Measurements from ENCODE around the gene CD2BP2. TPM values are rescaled to one million over a fixed set of nuclear protein-coding genes. Genes with fewer than 3 reads are reported as not detected.
"Not testable (repeated sequence)": the region's sequence is repeated elsewhere in the genome, so short reads cannot be mapped to it uniquely, and the experiment has no call there.

CD2BP2 gene
- total and polyA plus RNA-seq, 3 donors from 2014 or later, result 32.8 to 52.5 (median 39.5) TPM

GRCh38 chr16:30349675-30350074, 5.4 kb downstream of the CD2BP2 start:
- Histone ChIP-seq H3K27ac (no peak overlapping the region), H3K4me1 (peaks cover 23% of the 10 kb centered on the region), H3K36me3 (ENCODE audit: low read depth, missing control alignments) (no peaks in the 10 kb centered on the region), H3K27me3 (no peaks in the 10 kb centered on the region), H3K9me3 (no peaks in the 10 kb centered on the region), H3K4me3 (no peak overlapping the region)
- DNase-seq, result no peak
- intact Hi-C loops (cut with DNase I; ENCODE audit: low total_unique reads), result no loop called here
- TF ChIP-seq CTCF (IDR thresholded peaks at IDR 0.05) (no peak), POLR2A (IDR thresholded peaks at IDR 0.05) (no peak)
- WGBS, 2 donors, result 84 to 85% methylated on average over 3 of the region's 3 CpGs

- DNase-seq, result no peak
- H3K4me3 ChIP-seq, result no peak overlapping the region
- no peak overlapping the region for H3K27ac ChIP-seq
- no peaks in the 10 kb centered on the region for H3K36me3 ChIP-seq (ENCODE audit: low read depth, missing control alignments)
- peaks cover 17% of the 10 kb centered on the region for H3K4me1 ChIP-seq
- no peaks in the 10 kb centered on the region for H3K27me3 ChIP-seq
- WGBS, 2 donors, result 87 to 97% methylated on average over 7 of the region's 7 CpGs
- TF ChIP-seq CTCF (IDR thresholded peaks at IDR 0.05) (no peak), POLR2A (IDR thresholded peaks at IDR 0.05) (no peak)
- intact Hi-C loops (cut with DNase I; ENCODE audit: low total_unique reads), result no loop called here
- H3K9me3 ChIP-seq, result no peaks in the 10 kb centered on the region
Observed at GRCh38 chr16:30348929-30349328, 6.2 kb downstream of the CD2BP2 start.

GRCh38 chr16:30348113-30348512, 7.0 kb downstream of the CD2BP2 start:
- 92 to 96% methylated on average over 8 of the region's 8 CpGs for WGBS, 2 donors
- Histone ChIP-seq H3K9me3 (no peaks in the 10 kb centered on the region), H3K4me3 (no peak overlapping the region), H3K4me1 (peaks cover 16% of the 10 kb centered on the region), H3K27ac (no peak overlapping the region), H3K36me3 (ENCODE audit: low read depth, missing control alignments) (no peaks in the 10 kb centered on the region), H3K27me3 (no peaks in the 10 kb centered on the region)
- TF ChIP-seq CTCF (IDR thresholded peaks at IDR 0.05), result no peak
- no peak for TF ChIP-seq POLR2A (IDR thresholded peaks at IDR 0.05)
- DNase-seq, result no peak
- intact Hi-C loops (cut with DNase I; ENCODE audit: low total_unique reads), result no loop called here

- TF ChIP-seq CTCF (IDR thresholded peaks at IDR 0.05) (no peak), POLR2A (IDR thresholded peaks at IDR 0.05) (no peak)
- H3K4me3 ChIP-seq, result no peak overlapping the region
- no peak overlapping the region for H3K27ac ChIP-seq
- no peaks in the 10 kb centered on the region for H3K27me3 ChIP-seq
- intact Hi-C loops (cut with DNase I; ENCODE audit: low total_unique reads), result no loop called here
- no peaks in the 10 kb centered on the region for H3K36me3 ChIP-seq (ENCODE audit: low read depth, missing control alignments)
- 95 to 98% methylated on average over 3 of the region's 3 CpGs for WGBS, 2 donors
- no peaks in the 10 kb centered on the region for H3K4me1 ChIP-seq
- H3K9me3 ChIP-seq, result no peaks in the 10 kb centered on the region
- no peak for DNase-seq
Observed at GRCh38 chr16:30346286-30346685, 8.8 kb downstream of the CD2BP2 start.

DNA sequence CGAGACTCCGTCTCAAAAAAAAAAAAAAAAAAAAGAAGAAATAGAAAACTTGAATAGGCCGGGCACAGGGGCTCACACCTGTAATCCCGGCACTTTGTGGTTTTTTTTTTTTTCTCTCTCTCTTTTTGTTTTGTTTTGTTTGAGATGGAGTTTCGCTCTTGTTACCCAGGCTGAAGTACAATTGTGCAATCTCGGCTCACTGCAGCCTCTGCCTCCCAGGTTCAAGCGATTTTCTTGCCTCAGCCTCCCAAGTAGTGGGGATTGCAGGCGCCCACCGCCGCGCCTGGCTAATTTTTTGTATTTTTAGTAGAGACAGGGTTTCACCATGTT, 11.7 kb downstream of the CD2BP2 start:
- H3K4me1 ChIP-seq; H3K27me3 ChIP-seq; H3K4me3 ChIP-seq; H3K9me3 ChIP-seq; intact Hi-C loops (cut with DNase I; ENCODE audit: low total_unique reads); H3K36me3 ChIP-seq (ENCODE audit: low read depth, missing control alignments); H3K27ac ChIP-seq; DNase-seq: not testable (repeated sequence)
- WGBS, 2 donors, result 96 to 98% methylated on average over 11 of the region's 11 CpGs

Data from testis (tissue), 3 donors.